HG03342 (cell line): Measurements from ENCODE around the gene NAP1L4.

ENCODE experiments used
- ATAC-seq: cut with Tn5 transposase; IDR thresholded peaks from one replicate; pipeline ENCODE4 v1.9.1; 2021; ENCODE audit warnings: mild to moderate bottlenecking, moderate library complexity; ENCODE audit not compliant: unreplicated experiment

Gene NAP1L4

GRCh38 chr11:2995893-2996554 is 3.9 kb upstream of the NAP1L4 start:
- no peak for ATAC-seq

GRCh38 chr11:2995031-2995561 is 3.0 kb upstream of the NAP1L4 start:
- no peak for ATAC-seq

GRCh38 chr11:2994336-2994730 is 2.2 kb upstream of the NAP1L4 start:
- no peak for ATAC-seq

DNA sequence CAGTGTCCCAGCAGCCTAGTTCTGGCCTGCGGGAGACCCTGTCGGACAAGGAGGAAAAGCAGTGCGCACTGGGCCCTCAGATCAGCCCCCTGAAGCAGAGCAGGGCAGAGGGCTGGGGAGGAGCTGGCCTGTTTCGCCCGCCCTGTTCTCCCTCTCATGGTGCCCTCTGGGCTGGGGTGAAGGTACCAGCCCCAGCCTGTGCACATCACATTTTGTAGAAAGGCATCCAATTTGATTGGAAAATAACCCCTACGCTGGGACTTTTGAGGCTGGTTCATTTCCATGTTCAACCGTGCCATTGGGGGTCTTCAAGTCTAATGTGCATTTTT is 832 bp upstream of the NAP1L4 start:
- no peak for ATAC-seq

GRCh38 chr11:2991452-2992233 is 486 bp downstream of the NAP1L4 start:
- ATAC-seq: peak; percentile 45

- no peak for ATAC-seq
Measured at GRCh38 chr11:2990617-2991451, 1.3 kb downstream of the NAP1L4 start.

GRCh38 chr11:2989551-2989950 is 2.6 kb downstream of the NAP1L4 start:
- no peak for ATAC-seq

- ATAC-seq: no peak
Measured at GRCh38 chr11:2989006-2989405, 3.1 kb downstream of the NAP1L4 start.

GRCh38 chr11:2987881-2988861 is 4.0 kb downstream of the NAP1L4 start:
- ATAC-seq: no peak

DNA sequence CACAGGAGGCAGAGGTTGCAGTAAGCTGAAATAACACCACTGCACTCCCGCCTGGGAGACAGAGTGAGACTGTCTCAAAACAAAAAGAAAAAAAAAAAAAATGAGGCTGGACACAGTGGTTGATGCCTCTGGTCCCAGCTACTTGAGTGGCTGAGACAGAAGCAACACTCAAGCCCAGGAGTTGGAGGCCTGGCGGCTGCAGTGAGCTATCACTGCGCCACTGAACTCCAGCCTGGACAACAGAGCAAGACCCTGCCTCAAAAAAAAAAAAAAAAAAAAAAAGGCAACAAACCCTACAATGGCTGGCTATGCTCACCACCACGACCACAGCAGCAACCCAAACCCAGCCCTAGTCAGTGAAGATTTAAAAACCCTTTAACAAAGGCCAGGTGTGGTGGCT is 8.2 kb downstream of the NAP1L4 start:
- ATAC-seq: no peak

DNA sequence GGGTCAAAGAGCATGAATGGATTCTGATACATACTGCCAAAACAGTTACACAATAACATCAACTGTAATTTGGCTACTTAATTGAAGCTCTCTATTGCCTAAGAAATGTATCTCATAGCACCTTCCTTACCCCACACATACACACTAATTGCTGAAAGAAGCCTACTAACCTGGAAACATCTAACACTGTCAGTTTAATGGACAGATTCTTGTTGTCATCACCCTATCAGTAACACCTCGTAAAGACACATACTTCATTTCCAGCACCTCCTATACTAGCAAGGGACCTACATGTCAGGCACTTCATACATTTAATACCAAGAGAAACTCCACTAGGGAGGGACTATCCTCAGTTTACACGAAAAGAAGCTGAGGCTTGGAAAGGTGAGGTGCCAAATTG is 9.9 kb downstream of the NAP1L4 start:
- ATAC-seq: no peak

DNA sequence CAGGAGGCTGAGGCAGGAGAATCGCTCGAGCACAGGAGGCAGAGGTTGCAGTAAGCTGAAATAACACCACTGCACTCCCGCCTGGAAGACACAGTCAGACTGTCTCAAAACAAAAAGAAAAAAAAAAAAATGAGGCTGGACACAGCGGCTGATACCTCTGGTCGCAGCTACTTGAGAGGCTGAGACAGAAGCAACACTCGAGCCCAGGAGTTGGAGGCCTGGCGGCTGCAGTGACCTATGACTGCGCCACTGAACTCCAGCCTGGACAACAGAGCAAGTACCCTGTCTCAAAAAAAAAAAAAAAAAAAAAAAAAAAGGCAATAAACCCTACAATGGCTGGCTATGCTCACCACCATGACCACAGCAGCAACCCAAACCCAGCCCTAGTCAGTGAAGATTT is 11.0 kb downstream of the NAP1L4 start:
- no peak for ATAC-seq

- no peak for ATAC-seq
Measured at GRCh38 chr11:2980168-2980840, 11.8 kb downstream of the NAP1L4 start.

GRCh38 chr11:2977113-2977512 is 15.0 kb downstream of the NAP1L4 start:
- ATAC-seq: no peak

DNA sequence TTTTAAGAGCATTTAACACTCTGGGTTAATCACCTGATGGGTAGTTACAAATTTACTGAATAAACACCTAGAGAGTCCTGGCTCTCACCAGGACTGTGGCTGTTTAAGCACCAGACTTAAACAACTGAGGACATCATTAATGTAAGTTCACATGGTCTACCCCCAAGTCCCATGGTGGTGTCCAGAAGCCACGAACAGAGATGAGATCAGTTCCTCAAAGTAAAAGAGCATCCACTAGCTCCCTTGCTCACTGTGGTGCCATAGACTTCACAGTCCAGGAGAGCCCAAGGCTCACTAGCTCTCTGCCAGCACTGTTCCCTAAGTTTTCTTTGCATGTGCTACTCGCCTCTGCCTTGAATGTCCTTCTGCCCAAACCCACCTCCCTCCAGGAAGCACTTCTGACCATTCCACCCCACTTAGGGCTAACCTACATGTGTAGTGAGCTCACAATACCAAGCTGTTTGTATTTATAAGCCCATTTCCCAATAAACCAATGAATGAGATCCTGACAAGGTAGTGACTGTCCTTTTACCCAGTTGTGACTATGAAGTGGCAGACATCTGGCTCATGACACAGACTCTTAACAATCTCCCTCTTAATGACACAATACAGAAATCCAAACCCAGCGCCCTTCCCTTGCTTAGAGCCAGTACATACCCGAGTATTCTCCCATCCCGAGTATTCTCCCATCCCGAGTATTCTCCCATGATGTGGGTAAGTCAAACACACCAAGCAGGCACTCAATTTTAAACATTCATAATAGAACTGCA is 15.7 kb downstream of the NAP1L4 start:
- ATAC-seq: no peak

DNA sequence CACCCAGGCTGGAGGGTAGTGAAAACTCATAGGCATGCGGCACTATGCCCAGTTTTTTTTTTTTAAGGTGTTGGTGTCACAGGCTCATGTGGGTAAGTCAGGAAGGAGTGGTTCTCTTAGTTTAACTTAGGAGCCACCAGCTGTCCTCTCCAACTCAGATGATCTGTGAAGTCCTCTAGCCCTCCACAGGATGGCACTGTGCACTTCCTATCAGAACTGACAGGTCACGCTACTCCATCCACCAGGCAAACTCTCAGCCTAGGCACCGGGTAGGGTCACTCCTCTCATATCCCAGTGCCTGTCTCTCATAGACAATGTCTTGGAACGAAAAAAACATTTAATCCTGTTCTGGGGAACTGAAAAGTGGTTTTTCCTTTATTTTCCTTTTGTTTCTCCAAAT is 16.5 kb downstream of the NAP1L4 start:
- no peak for ATAC-seq

GRCh38 chr11:2974272-2974671 is 17.9 kb downstream of the NAP1L4 start:
- no peak for ATAC-seq

DNA sequence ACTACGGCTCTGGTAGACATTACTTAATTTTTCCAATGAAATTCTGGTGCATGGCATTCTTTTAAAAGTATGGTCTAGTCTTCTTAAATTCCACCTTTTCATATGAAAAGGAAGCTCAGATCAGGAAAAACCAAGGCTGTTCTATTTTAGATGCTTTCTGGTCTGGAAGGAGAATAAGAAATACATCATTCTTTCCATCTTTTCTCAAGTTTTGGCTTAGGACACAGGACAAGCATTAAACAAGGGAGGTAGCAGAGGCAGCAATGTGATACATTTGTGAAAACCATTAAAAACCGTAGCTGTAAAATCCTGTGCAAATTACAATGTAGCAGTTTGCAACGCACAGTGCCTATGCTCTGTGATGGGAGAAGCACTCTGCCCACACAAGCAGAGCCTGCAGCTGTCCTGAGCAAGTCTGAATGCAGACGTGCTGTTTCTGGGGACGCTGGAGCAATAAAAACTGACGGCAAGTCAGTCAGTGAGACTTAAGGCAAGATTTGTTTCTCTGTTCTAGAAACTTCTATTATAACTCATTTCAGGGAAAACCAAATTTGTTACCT is 23.7 kb downstream of the NAP1L4 start:
- ATAC-seq: no peak

DNA sequence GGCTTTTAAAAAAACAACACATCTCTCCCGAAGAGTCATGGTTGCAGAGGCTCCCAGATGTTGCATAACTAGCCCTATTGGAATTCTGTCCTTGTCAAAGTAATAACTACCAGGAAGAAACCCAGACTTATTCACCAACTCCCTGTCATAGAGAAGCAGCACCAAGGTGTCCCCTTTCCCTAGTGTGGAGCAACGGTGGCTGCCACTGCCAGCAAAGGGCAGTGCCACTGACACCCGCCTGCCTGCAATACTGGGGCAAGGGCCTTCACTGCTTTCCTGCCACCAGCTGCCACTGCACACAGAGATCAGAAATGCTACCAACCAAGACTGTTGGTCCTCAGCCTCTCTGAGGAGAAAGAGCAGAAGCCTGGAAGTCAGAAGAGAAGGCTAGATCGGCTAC is 27.3 kb downstream of the NAP1L4 start:
- ATAC-seq: no peak
